DND-41 (cell line): Measurements from ENCODE around the gene EVC2.

Source experiments
- ATAC-seq: fragments of 200-7000 bp; cut with Tn5 transposase; 3 replicates; pipeline ENCODE4 v1.9.1; 2021; ENCODE audit warnings: low read depth; ENCODE audit not compliant: insufficient read depth
- DNase-seq: peaks from one replicate; pipeline ENCODE4 v3.0.0-alpha.2; 2020
- H2AFZ ChIP-seq: 2 replicates; pipeline ENCODE4 v1.6.0; 2012; ENCODE audit warnings: low read depth, low read length
- H3K27ac ChIP-seq: 2 replicates; pipeline ENCODE4 v1.5.1; 2012; ENCODE audit warnings: low read length, inconsistent platforms
- H3K27me3 ChIP-seq: fragments of 200-600 bp; sonication (generic); 2 replicates; pipeline ENCODE4 v1.6.0; 2012; ENCODE audit warnings: low read length, mild to moderate bottlenecking, inconsistent platforms; ENCODE audit not compliant: insufficient read depth, poor library complexity
- H3K36me3 ChIP-seq: 2 replicates; pipeline ENCODE4 v1.5.1; 2012; ENCODE audit warnings: low read length, inconsistent platforms; ENCODE audit not compliant: insufficient read depth
- H3K4me1 ChIP-seq: 2 replicates; pipeline ENCODE4 v1.5.1; 2012; ENCODE audit warnings: mild to moderate bottlenecking, low read length; ENCODE audit not compliant: insufficient read depth
- H3K4me2 ChIP-seq: 2 replicates; pipeline ENCODE4 v1.6.0; 2012; ENCODE audit warnings: mild to moderate bottlenecking, moderate library complexity, low read length, inconsistent platforms; ENCODE audit not compliant: insufficient read depth
- H3K4me3 ChIP-seq, 2 experiments: fragments of 200-600 bp in 1 of 2; shearing (Covaris generic) in 1 of 2; 2 replicates each; pipeline ENCODE4 v1.5.1; 2012 to 2016; ENCODE audit warnings: inconsistent platforms in 2 of 2, low read length in 2 of 2, mild to moderate bottlenecking in 2 of 2, low read depth in 1 of 2, moderate library complexity in 1 of 2
- H3K79me2 ChIP-seq: 2 replicates; pipeline ENCODE4 v1.6.0; 2012; ENCODE audit warnings: low read length, inconsistent platforms; ENCODE audit not compliant: insufficient read depth
- H3K9ac ChIP-seq: 2 replicates; pipeline ENCODE4 v1.6.0; 2012; ENCODE audit warnings: low read depth, mild to moderate bottlenecking, inconsistent platforms, low read length, moderate library complexity
- H3K9me3 ChIP-seq: 2 replicates; pipeline ENCODE4 v1.5.1; 2012; ENCODE audit warnings: low read length, moderate library complexity, mild to moderate bottlenecking, inconsistent platforms; ENCODE audit not compliant: insufficient read depth, severe bottlenecking
- H4K20me1 ChIP-seq: 2 replicates; pipeline ENCODE4 v1.6.0; 2012; ENCODE audit warnings: low read length; ENCODE audit not compliant: insufficient read depth
- CTCF ChIP-seq: IDR thresholded peaks from 2 replicates; pipeline ENCODE4 v1.5.1; 2012; ENCODE audit warnings: borderline replicate concordance, low read length, moderate library complexity, mild to moderate bottlenecking; ENCODE audit not compliant: poor library complexity, severe bottlenecking; ENCODE audit errors: extremely low read depth
- EZH2 ChIP-seq: IDR thresholded peaks from 3 replicates; pipeline ENCODE4 v1.6.1; 2012; ENCODE audit warnings: borderline replicate concordance, low read depth, mild to moderate bottlenecking, moderate library complexity, low read length, inconsistent platforms; ENCODE audit not compliant: severe bottlenecking

Gene EVC2

GRCh38 chr4:5574386-5574785 is 134.0 kb downstream of the EVC2 start:
- ATAC-seq (no peak), DNase-seq (no peak)
- Histone ChIP-seq H3K4me3 (no peak overlapping the region), H3K27me3 (peaks cover 2% of the 10 kb centered on the region), H3K79me2 (no peaks in the 10 kb centered on the region), H4K20me1 (no peaks in the 10 kb centered on the region), H3K9me3 (no peaks in the 10 kb centered on the region), H2AFZ (no peak overlapping the region), H3K27ac (no peak overlapping the region), H3K4me2 (no peak overlapping the region), H3K4me1 (no peaks in the 10 kb centered on the region), H3K9ac (no peak overlapping the region), H3K36me3 (no peaks in the 10 kb centered on the region)
- TF ChIP-seq EZH2: no peak
- no peak for TF ChIP-seq CTCF

GRCh38 chr4:5573965-5574364 is 134.4 kb downstream of the EVC2 start:
- no peak overlapping the region for H3K4me2 ChIP-seq
- H3K4me3 ChIP-seq: no peak overlapping the region
- H3K27me3 ChIP-seq: peaks cover 2% of the 10 kb centered on the region
- H3K79me2 ChIP-seq: no peaks in the 10 kb centered on the region
- no peak overlapping the region for H2AFZ ChIP-seq
- TF ChIP-seq CTCF (no peak), EZH2 (no peak)
- no peaks in the 10 kb centered on the region for H3K4me1 ChIP-seq
- no peaks in the 10 kb centered on the region for H4K20me1 ChIP-seq
- DNase-seq (no peak), ATAC-seq (no peak)
- H3K36me3 ChIP-seq: no peaks in the 10 kb centered on the region
- H3K27ac ChIP-seq: no peak overlapping the region
- no peaks in the 10 kb centered on the region for H3K9me3 ChIP-seq
- no peak overlapping the region for H3K9ac ChIP-seq

GRCh38 chr4:5572751-5573150 is 135.6 kb downstream of the EVC2 start:
- Histone ChIP-seq H3K79me2 (no peaks in the 10 kb centered on the region), H3K4me3 (no peak overlapping the region), H3K9ac (no peak overlapping the region), H3K4me1 (no peaks in the 10 kb centered on the region), H3K27ac (no peak overlapping the region), H4K20me1 (no peaks in the 10 kb centered on the region), H2AFZ (no peak overlapping the region), H3K27me3 (peaks cover 2% of the 10 kb centered on the region), H3K4me2 (no peak overlapping the region), H3K36me3 (no peaks in the 10 kb centered on the region), H3K9me3 (no peaks in the 10 kb centered on the region)
- TF ChIP-seq EZH2 (no peak), CTCF (no peak)
- DNase-seq (no peak), ATAC-seq (no peak)

GRCh38 chr4:5572114-5572513 is 136.2 kb downstream of the EVC2 start:
- Histone ChIP-seq H3K79me2 (no peaks in the 10 kb centered on the region), H3K4me3 (no peak overlapping the region), H3K27ac (no peak overlapping the region), H4K20me1 (no peaks in the 10 kb centered on the region), H3K27me3 (peaks cover 2% of the 10 kb centered on the region), H3K36me3 (no peaks in the 10 kb centered on the region), H3K4me2 (no peak overlapping the region), H2AFZ (no peak overlapping the region), H3K4me1 (no peaks in the 10 kb centered on the region), H3K9ac (no peak overlapping the region), H3K9me3 (no peaks in the 10 kb centered on the region)
- no peak for ATAC-seq
- DNase-seq: no peak
- no peak for TF ChIP-seq EZH2
- no peak for TF ChIP-seq CTCF
